Hippocampal formation (tissue), 2 donors: Measurements from ENCODE around the gene SMURF1.

ENCODE experiments used
- DNase-seq, 2 donors: peaks; one replicate each; lab custom pipeline; 2025; lab: John Stamatoyannopoulos, UW

SMURF1 gene

GRCh38 chr7:99098286-99098823, 45.6 kb downstream of the SMURF1 start:
- no peak for DNase-seq

GRCh38 chr7:99097730-99098129, 46.2 kb downstream of the SMURF1 start:
- no peak for DNase-seq

DNA sequence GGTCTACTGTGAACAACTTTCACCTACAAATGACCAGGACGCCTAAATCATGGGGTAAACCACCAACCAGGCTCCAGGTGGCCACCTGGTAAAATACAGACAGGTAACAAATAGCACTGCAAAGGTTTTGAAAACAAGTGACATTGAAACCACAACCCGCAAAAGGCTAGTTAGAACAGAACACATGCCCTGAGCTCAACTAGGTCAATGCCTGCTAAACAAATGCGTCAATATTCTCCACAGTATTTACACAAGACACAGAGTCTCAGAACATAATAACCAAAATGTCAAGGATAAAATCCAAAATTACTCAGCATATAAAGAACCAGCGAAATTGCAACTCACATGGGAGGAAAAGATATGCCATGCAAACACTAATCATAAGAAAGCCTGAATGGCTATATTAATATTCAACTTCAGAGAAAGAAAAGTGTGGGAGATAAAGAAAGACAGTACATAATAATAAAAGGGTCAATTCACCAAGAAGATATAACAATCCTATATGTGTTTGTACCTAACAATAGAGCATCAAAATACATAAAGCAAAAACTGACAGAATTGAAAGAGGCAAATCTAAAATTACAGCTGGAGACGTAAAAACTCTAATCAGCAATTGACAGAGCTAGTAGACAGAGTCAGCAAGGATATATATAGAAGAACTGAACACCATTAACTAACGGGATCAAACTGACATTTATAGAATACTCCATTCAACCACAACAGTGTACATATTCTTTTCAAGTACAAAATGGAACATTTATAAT, 47.6 kb downstream of the SMURF1 start:
- no peak for DNase-seq

DNA sequence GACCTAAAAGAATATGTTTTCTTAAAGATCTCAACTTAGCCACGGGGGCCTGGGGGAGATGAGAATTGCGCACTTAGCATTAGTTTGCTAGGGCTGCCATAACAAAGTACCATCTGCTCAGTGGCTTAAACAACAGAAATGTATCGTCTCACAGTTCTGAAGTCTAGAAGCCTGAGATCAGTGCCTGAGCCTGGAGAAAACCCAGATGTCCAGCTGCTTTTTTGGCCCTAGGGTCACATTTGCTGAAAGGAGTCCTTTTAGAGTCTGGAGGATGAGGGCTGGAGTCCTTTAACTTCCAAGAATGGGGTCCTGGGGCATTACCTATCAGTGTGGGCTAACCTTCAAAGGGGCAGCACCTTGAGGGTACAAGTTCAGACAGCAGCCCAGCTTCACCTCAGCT, 48.2 kb downstream of the SMURF1 start:
- no peak for DNase-seq

- no peak for DNase-seq
Measured at GRCh38 chr7:99094401-99094800, 49.5 kb downstream of the SMURF1 start.

DNA sequence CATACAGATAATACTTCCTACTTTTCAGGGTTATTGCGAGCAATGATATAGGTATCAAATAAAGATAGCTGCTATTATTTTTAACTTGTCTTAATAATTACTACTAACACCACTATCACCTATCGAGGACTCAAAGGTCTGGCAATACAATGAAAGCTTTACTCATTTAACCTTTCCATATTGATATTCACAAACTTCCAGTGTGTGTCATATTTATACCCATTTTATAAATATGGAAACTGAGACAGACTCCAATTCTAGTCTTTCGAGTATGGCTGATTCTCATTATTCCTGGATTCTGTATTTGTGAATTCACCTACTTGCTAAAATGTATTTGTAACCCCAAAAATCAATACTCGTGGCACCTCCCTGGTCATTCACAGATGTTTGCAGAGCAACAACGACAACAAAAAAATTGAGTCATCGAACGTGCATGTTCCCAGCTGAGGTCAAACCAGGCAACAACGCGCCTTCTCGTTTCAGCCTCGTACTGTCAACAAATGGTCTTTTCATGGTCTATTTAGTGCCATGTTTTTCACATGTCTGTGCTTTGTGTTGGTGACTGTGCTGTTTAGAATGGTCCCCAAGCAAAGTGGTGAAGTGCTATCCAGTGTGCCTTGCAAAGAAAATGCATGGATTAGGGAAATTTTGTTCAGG, 51.7 kb downstream of the SMURF1 start:
- DNase-seq = peak in 1 of 2 donors; percentile 42

DNA sequence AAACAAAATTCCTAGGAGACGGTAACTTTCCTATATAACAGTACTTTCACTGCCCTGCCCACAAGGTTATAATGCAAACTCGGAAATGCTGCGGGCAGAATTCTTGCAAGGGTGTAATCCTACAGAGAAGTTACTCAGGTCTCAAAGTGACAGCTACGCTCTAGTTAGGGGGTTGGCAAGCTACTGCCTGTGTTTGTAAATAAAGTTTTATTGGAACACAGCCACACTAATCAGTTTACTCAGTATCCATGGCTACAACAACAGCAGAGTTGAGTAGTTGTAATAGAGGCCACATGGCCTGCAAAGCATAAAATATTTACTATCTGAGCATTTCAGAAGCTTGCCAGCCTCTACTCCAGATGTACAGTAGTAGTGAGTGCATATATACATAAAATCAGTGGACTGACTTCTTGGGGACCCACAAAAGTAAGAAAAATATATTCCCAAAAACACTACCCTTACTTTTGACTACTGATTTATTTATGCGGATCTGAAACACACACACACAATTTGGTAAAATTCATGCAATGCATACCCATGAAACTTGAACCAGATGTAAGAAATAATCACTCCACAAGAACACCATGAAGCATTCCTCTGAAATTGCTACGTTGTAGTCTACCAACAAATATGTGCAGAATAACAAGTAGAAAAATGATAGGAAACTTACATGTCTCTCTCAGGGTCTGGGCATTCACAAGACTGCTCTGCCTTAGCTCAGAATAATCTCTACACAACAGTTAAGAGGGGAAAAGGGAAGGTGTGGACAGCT, 53.0 kb downstream of the SMURF1 start:
- no peak for DNase-seq

- DNase-seq = no peak
Measured at GRCh38 chr7:99089914-99090629, 53.8 kb downstream of the SMURF1 start.

GRCh38 chr7:99086944-99087343, 57.0 kb downstream of the SMURF1 start:
- DNase-seq = no peak

- DNase-seq = no peak
Measured at GRCh38 chr7:99086532-99086931, 57.4 kb downstream of the SMURF1 start.

GRCh38 chr7:99083733-99084132, 60.2 kb downstream of the SMURF1 start:
- DNase-seq = no peak

DNA sequence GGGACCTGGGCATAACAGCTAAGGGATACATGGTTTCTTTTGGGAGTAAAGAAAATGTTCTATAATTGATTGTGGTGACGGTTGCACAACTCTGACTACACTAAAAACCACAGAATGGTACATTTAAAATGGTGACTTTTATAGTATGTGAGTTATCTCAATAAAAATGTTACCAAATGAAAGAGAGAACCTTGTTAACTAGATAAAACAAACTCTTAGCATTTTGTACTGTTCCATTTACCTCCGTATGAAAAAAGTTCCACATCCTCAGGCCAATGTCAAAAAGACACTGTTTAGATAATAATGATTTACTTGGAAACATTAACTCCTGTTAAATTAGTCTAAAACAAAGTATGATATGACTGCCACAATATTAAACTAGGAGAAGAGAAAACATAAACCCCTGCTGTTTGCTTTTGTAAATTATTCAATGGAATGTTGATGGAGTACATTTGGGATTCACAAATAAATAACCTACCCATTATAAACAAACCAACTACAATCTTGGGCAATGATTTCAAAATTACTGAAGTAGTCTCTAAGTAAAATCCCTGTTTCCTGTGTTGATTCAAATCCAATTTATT, 60.7 kb downstream of the SMURF1 start:
- no peak for DNase-seq

DNA sequence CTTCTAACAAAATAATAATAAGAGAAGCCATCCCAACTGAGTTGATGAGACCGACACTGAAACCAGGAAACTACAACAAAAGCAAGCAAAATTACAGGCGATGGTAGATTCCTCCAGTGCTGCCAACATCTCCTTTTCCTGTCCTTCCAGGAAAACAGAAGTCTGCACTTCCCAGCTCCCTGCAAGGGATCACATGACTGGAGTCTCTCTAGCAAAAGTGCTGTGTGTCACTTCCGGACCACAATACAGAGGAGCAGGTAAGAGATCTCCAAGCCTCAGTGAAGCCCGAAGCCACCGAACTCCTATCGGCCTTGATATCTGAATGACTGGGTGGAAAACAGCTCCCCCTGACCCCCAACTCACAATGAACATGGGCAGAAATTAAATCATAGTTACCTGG, 63.2 kb downstream of the SMURF1 start:
- DNase-seq = no peak

- peak in 1 of 2 donors; percentile 10 for DNase-seq
Measured at GRCh38 chr7:99079104-99079503, 64.8 kb downstream of the SMURF1 start.

DNA sequence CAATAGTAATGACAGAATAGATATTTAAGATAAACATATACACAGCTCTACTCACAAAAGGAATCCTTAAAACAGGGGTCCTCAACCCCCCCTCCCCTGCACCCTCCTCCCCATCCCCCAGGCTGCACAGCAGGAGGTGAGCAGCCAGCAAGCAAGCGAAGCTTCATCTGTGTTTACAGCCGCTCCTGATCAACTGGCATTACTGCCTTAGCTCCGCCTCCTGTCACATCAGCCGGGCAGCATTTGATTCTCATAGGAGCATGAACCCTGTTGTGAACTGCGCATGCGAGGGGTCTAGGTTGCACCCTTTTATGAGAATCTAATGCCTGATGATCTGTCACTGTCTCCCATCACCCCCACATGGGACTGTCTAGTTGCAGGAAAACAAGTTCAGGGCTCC, 65.5 kb downstream of the SMURF1 start:
- DNase-seq = no peak

GRCh38 chr7:99076615-99077014, 67.3 kb downstream of the SMURF1 start:
- no peak for DNase-seq

- DNase-seq = no peak
Measured at GRCh38 chr7:99073839-99074446, 70.0 kb downstream of the SMURF1 start.

GRCh38 chr7:99072126-99072525, 71.8 kb downstream of the SMURF1 start:
- no peak for DNase-seq

GRCh38 chr7:99070361-99070760, 73.5 kb downstream of the SMURF1 start:
- DNase-seq = no peak

GRCh38 chr7:99061001-99061776, 82.7 kb downstream of the SMURF1 start:
- DNase-seq = no peak
